GM18508 (cell line): ENCODE data around the gene ELFN1.

Source experiments
- ATAC-seq: cut with Tn5 transposase; IDR thresholded peaks from one replicate; pipeline ENCODE4 v1.9.1; 2021; ENCODE audit warnings: moderate number of reproducible peaks; ENCODE audit not compliant: insufficient read depth, unreplicated experiment

ELFN1 gene

GRCh38 chr7:1662101-1662500 is 8.0 kb upstream of the ELFN1 start:
- no peak for ATAC-seq

DNA sequence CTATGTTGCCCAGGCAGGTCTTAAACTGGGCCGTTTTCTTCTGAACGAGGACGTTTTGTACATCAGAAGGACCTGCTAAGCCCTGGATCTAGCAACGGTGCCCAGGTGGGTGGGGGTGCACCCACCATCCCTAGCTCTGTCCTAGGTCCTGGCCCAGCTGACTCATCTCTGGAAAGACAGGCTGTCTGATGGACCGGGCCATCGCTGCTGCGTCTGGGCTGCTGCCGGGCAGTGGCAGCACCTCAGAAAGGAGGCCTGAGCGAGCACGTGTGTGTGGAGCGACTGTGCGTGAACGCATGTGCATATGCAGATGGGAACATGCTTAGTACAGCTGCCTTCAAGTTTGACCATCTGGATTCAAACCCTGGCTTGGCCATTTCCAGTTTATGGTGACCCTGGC is 7.3 kb upstream of the ELFN1 start:
- no peak for ATAC-seq

GRCh38 chr7:1663223-1663622 is 6.9 kb upstream of the ELFN1 start:
- ATAC-seq, result no peak

DNA sequence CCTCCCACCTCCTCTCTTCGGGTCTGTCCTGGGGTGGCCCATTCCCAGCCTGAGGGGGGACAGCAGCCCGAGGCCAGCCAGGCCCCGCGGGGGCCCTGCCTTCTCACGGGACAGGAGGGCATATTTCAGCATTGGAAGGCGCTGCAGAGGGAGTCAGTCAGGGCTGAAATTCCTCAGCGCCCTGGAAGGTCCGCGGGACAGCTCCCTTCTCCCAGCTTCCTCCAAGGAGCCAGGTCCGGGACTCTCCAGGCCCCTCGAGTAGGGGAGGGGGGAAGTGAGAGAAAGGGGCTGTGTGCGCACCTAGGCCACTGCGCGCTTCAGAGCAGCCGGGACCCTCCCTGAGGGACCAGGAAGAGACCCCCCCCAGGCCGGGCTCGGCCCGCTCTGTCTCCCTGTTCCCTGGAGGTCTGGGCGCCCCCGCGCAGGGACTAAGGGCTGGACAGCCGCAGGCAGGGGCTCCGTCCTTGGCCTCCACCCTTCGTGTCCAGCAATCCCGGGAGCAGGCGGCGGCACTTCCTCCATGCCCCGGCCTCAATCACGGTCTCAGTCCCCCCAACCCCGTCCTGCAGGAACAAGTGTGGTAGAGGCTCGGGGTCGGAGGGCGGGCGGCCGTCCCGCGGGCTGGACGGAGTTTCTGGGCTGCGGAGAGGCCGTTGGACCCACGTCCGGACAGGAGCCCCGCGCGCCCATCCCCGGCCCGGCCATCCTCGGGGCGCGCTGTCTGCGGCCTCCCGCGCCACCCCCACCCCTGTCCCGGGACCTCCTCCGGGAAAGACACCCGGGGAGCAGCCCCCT is 6.0 kb upstream of the ELFN1 start:
- ATAC-seq, result no peak

DNA sequence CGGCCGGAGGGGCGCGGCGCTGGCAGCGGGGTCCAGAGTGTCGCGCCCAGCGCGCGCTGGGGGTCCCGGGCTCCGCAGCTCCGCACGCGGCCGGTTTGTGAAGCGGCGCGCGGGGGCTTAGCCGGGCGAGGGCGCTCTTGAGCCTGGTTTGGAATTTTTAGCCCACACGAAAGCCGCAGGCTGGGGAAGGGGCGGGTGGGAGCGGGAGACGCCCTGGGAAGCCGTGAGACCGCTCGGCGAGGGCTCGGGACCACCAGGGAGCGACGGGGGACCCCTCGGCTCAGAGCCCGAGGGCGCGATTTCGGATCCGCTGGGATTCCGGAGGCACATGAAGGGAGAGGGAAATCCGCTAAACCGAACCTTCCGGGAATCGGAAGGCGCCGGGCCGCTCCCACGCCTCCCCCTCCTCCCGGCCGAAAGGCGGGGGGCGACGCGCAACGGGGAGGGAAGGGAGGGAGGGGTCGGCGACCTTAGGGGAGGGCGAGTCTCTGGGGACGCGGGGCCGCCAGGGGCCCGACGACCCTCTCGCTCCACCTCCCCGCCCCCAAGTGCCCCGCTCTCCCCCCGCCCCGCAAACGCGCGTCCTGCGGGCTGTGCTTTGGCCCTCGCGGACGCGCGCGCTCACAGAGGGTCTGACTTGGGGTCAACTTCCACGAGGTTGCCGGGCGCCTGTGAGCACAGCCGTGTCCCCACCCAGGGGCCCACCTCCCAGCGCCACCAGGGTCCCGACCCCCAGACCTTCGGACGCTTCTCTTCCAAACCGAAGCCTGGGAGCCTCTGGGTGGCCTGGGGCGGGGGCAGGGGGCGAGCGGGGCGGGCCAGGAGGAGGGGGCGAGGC is 5.1 kb upstream of the ELFN1 start:
- no peak for ATAC-seq

- ATAC-seq, result no peak
Measured at GRCh38 chr7:1665549-1666316, 4.3 kb upstream of the ELFN1 start.

DNA sequence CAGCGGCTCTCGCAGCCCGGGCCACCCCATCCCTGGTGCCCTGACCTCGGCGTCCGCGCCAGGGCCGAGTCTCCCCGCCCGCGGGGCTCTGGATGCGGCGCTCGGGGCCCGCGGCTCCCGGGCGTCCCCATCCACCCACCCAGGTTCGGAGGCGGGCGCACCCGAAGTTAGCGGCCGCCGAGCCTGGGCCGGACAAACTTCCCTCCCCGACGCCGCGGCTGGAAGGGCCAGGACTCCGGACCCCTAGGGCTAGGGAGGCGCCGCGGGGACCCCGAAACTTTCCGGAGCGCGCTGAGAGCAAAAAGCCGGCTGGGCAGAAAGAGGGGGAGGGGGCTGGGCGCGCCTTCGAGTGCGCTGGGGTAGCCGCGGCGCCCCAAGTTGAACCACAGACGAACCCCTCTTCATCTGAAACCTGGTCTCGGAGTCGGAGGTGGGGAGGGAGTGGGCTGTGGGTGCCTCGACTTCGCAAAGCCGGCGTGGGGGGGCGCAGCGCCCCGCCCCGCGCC is 3.7 kb upstream of the ELFN1 start:
- ATAC-seq, result no peak

DNA sequence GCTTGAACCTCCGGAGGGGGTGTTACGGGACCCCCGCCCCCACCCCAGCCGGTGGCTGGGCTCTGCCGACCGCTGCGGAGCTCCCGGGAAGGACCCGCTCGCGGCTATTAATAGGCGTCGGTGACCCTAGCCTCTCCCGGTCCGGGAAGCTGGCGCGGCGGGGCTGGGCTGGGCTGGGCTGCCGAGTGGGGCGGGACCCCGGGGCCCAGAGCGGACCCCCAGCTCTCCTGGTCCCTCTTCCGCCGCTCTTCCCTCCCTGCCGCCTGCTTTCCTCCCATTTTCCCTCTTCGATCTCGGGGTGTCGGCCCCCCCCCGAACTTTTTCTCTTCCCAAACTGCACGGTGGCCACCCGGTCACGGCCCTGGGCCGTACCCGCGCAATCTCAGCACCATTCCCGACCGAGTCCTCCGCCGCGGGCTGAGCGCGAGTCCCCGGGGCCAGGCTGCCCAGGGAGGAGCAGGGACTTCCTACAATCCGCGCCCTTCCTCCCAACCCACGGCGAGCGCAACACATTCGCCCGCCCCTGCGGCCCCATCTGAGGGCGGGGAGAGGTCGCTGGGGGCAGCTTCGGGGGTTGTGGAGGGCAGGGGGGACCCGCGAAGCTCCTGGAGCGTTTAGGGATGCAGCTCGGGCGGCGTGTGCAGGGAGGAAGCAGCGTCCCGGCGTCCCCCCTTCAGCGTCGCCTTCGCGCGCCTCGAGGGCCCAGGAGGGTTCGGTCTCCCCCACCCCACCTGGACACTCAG is 3.1 kb upstream of the ELFN1 start:
- ATAC-seq, result no peak

DNA sequence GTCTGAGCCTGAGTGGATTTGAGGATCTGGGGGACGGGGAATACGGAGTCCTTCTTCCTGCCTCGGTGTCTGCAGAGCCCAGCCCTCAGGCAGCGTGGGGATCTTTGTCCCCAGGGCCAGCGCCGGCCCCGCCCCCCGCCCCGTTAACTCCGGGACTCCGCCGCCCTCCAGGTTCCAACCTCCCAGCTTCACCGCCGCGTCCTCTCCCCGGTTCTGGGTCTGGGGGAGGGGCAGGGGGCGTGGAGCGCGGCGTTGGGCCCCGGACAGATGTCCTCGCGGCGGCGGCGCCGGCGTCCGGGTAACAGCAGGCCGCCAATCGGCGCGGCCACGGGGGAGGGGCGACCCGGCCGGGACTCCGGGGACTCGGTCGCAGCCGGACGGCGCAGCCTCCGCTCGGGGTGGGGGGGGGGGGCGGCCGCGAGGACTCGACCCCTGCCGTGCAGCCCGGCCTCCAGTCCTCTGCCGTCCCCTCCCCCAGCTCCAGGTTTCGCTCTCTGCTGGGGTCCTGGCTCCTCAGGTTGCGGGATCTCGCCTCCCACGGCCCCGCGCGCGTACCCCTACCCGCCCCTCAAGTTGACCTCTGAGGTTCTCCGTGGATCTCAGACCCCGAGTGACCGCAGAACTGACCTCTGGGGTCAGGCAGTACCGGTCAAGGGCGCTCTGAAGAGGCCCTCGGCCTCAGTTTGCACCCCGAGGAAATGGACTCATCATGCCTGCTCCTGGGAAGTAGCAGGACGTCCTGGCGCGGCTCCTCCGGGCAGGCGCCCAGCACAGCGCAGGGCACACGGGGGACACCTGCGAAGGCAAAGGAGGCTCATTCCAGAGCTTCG is 2.3 kb upstream of the ELFN1 start:
- ATAC-seq, result no peak

DNA sequence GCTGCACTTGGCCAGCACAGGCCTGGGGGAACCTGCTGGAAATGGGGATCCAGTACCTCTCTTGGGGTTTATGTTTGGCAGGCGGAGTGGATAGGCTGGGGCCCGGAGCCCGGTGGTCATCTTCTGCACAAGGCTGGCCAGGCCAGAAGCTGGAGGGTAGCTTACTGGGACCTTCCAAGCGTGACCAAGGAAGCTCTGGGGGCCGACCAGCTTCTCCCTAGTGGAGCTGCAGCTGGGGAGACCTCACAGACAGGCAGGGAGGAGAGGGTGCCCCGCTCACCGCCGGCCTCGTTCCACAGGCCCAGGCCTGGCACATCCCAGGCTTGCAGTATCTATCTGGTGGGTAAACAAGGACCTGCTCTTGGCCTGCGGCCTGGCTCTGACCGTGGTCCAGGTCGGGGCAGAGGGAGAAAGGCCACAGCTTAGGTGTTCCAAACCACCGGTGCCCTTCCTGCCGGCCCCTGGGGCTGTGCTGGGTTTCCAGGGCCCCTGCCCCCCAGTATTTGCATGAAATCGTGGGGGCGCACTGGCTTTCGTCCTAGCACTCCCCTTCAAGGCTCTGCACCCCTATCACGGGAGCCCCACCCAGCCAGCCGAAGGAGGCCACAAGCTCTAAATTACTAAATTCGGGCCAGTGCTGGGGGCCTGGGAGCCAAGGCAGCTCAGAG is 1.5 kb upstream of the ELFN1 start:
- no peak for ATAC-seq

DNA sequence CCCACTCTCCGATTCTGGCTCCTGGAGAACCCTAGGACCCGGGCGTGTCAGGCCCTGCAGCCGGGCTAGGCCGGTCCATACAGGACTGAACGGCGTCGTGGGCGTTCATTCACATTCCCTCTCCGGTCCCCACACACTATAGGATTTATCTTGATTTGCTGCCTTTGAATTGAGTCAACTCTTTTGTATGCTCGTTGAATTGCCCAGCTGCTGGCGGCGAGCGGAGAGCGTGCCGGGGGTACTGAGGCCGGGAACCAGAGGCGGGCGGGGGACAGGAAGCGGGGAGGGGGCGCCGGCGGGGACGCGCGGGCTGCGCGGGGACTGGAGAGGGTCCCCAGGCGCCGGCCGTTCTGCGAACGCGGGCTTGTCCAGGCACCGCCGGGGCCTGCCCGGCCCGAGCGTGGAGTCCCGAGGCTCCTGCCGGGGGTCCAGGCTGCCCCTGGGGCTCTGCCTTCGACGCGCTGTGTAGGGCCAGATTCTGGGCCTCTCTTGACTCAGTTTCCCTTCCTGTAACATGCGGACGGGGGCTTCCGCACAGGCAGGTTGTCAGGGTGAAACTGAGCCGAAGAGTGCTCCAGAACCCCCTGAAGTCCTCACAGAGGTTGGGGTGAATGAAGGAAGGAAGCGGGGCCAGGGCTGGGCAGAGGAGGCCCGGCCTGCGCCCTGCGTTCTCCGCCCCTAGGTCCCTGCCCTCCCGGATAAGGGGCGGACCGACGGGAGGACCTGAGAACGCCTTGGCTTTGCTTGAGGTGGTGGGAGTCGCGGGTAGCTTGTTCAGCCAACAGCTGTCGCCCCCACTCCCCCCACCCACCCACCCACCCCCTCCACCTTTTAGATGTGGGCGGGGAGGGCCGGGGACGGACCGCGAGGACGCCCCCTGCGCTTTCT is 769 bp upstream of the ELFN1 start:
- no peak for ATAC-seq

DNA sequence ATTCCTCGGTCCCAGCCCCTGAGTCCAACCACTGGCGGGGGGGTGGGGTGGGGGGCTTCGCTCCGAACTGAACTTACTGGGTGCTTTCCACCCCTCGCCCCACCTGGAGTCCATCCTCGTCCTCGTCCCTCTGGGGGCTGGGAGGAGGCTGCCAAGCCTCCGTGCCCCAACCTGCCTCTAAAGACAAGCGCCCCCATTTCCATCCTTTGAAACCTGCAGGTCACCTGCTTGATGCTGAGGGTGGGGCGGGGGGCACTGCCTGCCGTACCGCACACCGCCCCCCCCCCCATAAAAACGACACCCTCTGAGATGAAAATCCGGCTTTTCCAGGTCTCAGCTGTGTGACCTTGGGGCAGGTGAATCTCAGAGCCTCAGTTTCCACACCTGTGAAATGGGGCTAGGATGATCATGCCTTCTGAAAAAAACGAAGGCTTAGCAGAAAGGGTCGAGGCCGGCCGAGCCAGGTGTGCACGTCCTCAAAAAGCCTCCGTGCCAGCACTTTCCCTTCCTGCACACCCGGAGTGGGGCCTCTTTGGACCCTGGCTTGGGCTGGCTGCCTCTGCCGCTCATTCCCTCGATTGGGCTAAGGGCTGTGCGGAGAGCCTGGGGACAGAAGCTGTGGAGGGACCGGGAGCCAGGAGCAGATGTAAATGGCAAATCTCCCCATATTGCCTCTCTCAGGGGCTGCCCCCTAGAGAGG is 967 bp downstream of the ELFN1 start:
- ATAC-seq, result no peak

GRCh38 chr7:1671594-1672451 is 1.7 kb downstream of the ELFN1 start:
- no peak for ATAC-seq

GRCh38 chr7:1672851-1673486 is 2.9 kb downstream of the ELFN1 start:
- ATAC-seq, result no peak

DNA sequence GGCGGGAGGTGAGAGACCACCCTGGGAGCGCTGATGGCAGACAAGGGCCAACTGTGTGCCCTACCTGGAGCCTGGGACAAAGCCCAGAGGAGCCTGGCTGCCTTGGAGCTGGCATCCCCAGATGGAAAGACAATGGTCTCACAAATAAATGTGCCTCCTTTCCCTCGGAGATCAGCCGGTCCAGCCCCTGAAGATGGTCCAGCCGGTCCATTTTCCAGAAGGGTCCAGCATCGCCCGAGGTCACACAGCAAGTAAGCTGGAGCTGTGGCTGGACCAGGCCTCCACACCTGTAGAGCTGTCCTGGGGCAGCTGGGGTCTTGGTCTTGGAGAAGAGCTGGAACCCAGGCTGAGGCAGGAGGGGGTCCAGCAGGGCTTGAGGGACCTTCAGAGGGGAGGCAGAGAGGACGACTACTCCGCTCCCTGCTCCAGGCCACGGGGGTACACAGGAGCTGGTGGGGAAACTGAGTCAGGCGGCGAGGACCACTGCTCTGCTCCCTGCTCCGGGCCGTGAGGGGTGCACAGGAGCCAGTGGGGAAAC is 3.6 kb downstream of the ELFN1 start:
- ATAC-seq, result no peak
